Measurements from ENCODE around the gene TLE4. TPM values are rescaled to one million over a fixed set of nuclear protein-coding genes. Genes with fewer than 3 reads are reported as not detected.

The TLE4 gene
- total and polyA plus RNA-seq, 12 donors, result 11.8 to 70.5 (median 42.9) TPM

- Histone ChIP-seq H3K27ac (no peak overlapping the region), H3K9me3 (replicated peaks in 1 of 3) (no peaks in the 10 kb centered on the region), H3K4me1 (replicated peaks in 1 of 2) (no peaks in the 10 kb centered on the region), H3K4me3 (no peak overlapping the region), H3K27me3 (no peaks in the 10 kb centered on the region), H3K36me3 (replicated peaks in 1 of 2) (no peaks in the 10 kb centered on the region)
- 77 to 84% (median 83%) methylated on average over 9 of the region's 9 CpGs for WGBS, 4 donors
- intact Hi-C loops (cut with DNase I), result no loop called here
- TF ChIP-seq POLR2A (IDR thresholded peaks at IDR 0.05), result no peak
- TF ChIP-seq CTCF (IDR thresholded peaks at IDR 0.05), result no peak
- DNase-seq, result no peak
Observed at GRCh38 chr9:79731171-79731890, 159.6 kb downstream of the TLE4 start.

- Histone ChIP-seq H3K27me3 (no peaks in the 10 kb centered on the region), H3K27ac (no peak overlapping the region), H3K36me3 (replicated peaks in 1 of 2) (no peaks in the 10 kb centered on the region), H3K4me3 (no peak overlapping the region), H3K9me3 (replicated peaks in 1 of 3) (no peaks in the 10 kb centered on the region), H3K4me1 (replicated peaks in 1 of 2) (no peaks in the 10 kb centered on the region)
- no peak for DNase-seq
- 62 to 74% (median 68%) methylated on average over 3 of the region's 3 CpGs for WGBS, 4 donors
- intact Hi-C loops (cut with DNase I), result no loop called here
- no peak for TF ChIP-seq POLR2A (IDR thresholded peaks at IDR 0.05)
- no peak for TF ChIP-seq CTCF (IDR thresholded peaks at IDR 0.05)
Observed at GRCh38 chr9:79735023-79735779, 163.4 kb downstream of the TLE4 start.

- H3K27ac ChIP-seq, result no peak overlapping the region
- H3K4me1 ChIP-seq (replicated peaks in 1 of 2), result no peaks in the 10 kb centered on the region
- intact Hi-C loops (cut with DNase I), result no loop called here
- TF ChIP-seq POLR2A (IDR thresholded peaks at IDR 0.05), result no peak
- no peak for TF ChIP-seq CTCF (IDR thresholded peaks at IDR 0.05)
- H3K9me3 ChIP-seq (replicated peaks in 1 of 3), result no peaks in the 10 kb centered on the region
- WGBS, 4 donors, result 92 to 95% (median 94%) methylated on average over 5 of the region's 5 CpGs
- H3K27me3 ChIP-seq, result no peaks in the 10 kb centered on the region
- H3K36me3 ChIP-seq (replicated peaks in 1 of 2), result no peaks in the 10 kb centered on the region
- H3K4me3 ChIP-seq, result no peak overlapping the region
- no peak for DNase-seq
Observed at GRCh38 chr9:79736051-79736450, 164.3 kb downstream of the TLE4 start.

- Histone ChIP-seq H3K27me3 (no peaks in the 10 kb centered on the region), H3K4me3 (no peak overlapping the region), H3K4me1 (replicated peaks in 1 of 2) (no peaks in the 10 kb centered on the region), H3K9me3 (replicated peaks in 1 of 3) (no peaks in the 10 kb centered on the region), H3K36me3 (replicated peaks in 1 of 2) (no peaks in the 10 kb centered on the region), H3K27ac (no peak overlapping the region)
- intact Hi-C loops (cut with DNase I), result no loop called here
- no peak for DNase-seq
- TF ChIP-seq CTCF (IDR thresholded peaks at IDR 0.05) (no peak), POLR2A (IDR thresholded peaks at IDR 0.05) (no peak)
- WGBS, 4 donors, result 65 to 74% (median 68%) methylated on average over 3 of the region's 3 CpGs
Observed at GRCh38 chr9:79741381-79741780, 169.6 kb downstream of the TLE4 start.
